HT1080 (cell line): ENCODE results near the gene SIPA1. TPM values are rescaled to one million over a fixed set of nuclear protein-coding genes. Genes with fewer than 3 reads are reported as not detected.

ENCODE experiments used
- DNase-seq: peaks from one replicate; pipeline ENCODE4 v3.0.0-alpha.2; 2015; ENCODE audit warnings: low read depth
- polyA plus RNA-seq, 2 experiments: library from polyadenylated mRNA; depleted of rRNA; stranded (reverse); fragments of >200 nt; gene quantifications; 2 replicates each; pipeline ENCODE4 v1.2.3, GENCODE V29; 2015
- total RNA-seq: library from RNA; depleted of rRNA; stranded (reverse); fragments of >200 nt; shearing (Covaris generic); gene quantifications from 2 replicates; pipeline ENCODE4 v1.2.3, GENCODE V29; 2014; rRNA removed

The SIPA1 gene, protein sequence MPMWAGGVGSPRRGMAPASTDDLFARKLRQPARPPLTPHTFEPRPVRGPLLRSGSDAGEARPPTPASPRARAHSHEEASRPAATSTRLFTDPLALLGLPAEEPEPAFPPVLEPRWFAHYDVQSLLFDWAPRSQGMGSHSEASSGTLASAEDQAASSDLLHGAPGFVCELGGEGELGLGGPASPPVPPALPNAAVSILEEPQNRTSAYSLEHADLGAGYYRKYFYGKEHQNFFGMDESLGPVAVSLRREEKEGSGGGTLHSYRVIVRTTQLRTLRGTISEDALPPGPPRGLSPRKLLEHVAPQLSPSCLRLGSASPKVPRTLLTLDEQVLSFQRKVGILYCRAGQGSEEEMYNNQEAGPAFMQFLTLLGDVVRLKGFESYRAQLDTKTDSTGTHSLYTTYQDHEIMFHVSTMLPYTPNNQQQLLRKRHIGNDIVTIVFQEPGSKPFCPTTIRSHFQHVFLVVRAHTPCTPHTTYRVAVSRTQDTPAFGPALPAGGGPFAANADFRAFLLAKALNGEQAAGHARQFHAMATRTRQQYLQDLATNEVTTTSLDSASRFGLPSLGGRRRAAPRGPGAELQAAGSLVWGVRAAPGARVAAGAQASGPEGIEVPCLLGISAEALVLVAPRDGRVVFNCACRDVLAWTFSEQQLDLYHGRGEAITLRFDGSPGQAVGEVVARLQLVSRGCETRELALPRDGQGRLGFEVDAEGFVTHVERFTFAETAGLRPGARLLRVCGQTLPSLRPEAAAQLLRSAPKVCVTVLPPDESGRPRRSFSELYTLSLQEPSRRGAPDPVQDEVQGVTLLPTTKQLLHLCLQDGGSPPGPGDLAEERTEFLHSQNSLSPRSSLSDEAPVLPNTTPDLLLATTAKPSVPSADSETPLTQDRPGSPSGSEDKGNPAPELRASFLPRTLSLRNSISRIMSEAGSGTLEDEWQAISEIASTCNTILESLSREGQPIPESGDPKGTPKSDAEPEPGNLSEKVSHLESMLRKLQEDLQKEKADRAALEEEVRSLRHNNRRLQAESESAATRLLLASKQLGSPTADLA
- 19.2 and 21.7 TPM in 2 replicates for total RNA-seq
- polyA plus RNA-seq (2015; cell fraction: cytosol; rRNA removed) = 17.3 and 17.4 TPM in 2 replicates
- 26.0 and 29.1 TPM in 2 replicates for polyA plus RNA-seq (2015; cell fraction: nucleus; rRNA removed)

DNA sequence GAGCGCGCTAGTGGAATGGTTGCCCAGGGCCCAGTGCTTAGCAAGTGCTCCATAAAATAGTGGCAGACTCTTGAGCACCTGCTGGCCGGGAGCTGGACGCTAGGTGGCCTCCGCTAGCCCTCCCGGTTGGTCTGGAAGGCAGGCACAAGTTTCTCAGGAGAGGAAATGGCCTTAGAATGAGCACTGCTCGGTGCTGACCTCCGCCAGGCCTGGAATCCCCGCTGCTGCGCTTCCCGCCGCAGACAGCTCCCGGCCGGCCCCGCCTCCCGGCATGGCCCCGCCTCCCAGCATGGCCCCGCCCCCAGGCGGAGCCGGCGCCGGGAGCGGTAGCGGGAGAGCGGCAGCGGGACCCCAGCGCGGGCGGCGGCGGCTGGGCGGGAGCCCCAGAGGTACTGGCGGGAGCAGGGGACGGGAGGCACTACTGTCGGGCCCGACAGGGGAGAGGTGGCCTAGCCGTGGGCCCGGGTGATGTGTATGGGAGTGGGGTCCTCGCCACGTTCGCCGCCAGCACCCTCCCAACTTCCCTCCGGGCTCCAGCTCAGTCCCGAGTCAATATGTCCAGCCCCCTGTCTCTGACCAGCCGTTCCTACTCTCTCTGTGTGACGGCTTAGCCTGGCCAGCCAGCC, at the start of gene SIPA1:
SIPA1 (plus strand) TSS at position 308 of the 626 bp plus-strand sequence. CDS start 2,821 bp downstream, outside the sequence.
- DNase-seq = peak; percentile 90

DNA sequence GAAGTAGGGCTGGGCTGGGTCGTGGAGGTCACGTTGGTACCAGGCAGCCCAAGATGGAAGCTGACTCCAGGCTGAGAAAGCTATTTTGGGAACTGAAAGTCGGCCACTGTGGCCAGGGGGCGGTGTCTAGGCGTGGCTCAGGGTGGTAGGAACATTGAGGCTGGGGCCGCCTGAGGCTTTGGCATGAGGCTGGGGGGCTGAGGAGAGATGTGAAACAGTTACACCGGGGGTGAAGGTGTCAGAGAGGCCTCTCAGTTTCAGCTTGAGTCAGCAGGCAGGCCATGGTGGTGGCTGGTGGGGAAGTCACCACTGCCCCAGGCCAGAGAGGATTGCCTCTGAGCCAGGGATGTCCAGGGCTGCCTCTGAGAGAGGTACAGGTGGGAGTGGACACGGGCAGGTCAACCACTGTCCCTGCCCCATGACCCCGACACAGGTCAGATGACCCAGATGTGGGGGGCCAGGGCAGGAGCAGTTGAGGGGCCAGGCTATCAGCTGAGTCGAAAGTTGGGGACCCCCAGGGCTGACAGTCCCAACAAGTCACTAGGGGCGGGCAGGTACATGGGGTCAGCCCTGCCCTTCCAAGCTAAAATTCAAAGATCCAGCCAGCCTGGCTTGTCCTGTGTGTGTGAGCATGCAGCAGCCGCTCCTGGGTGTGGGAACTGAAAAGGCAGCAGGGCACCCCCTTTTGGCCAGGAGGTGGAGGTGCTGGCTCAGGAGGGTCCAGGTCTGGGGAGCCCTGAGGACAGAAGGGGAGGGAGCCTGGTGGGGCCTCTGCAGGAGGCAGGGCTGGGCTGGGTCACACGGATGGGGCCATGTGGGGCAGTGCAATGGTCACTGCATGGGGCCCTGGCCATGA, 49.5 kb upstream of the SIPA1 start:
- DNase-seq = peak; percentile 57

DNA sequence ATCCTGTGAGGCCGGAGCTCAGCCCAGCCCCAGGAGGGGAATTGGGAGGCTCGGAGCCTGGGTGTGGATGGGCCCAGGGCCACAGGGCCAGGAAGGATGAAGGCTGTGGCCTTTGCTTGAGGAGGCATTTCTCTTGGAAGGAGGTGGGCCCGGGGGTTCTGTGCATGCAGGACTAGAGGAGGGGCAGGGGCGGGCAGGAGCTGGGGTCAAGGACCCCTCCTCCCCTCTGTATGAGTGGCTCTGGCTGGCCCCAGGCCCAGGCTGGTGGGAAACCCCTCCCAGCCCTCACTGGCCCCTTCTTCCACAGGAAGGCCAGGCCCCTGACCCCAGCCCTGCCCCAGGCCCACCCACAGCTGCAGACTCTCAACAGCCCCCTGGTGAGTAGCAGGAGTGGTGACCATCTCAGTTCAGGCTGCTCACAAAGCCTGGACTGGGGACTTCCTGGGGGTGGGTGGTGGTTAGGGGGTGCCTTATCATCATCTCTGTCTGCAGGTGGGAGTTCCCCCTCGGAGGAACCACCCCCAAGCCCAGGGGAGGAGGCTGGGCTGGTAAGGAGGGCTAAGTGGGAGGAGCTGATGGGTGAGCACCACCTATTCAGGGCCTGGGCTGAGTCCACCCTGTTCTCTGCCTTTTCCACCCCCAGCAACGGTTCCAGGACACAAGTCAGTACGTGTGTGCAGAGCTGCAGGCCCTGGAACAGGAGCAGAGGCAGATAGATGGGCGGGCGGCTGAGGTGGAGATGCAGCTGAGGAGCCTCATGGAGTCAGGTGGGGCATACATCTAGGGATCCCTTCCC, 48.3 kb upstream of the SIPA1 start:
- DNase-seq = no peak

DNA sequence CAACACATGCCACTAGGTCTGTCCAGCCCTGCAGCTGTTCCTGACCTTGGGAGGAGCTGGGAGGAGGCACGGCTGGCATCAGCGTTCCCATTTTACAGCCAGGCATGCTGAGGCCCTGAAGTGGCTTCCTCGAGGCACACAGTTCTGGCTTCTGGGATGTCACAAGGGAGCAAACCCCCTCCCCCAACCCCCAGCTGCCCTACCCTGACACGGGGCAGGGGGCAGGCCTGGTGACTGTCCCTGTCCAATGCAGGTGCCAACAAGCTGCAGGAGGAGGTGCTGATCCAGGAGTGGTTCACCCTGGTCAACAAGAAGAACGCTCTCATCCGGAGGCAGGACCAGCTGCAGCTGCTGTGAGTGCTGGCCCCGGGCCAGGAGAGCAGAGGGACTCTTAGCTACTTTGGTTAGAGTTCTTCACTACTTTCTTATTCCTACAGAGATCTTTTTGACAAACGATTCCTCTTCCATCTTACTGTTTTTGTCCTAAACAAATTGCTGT, 47.6 kb upstream of the SIPA1 start:
- DNase-seq = no peak

DNA sequence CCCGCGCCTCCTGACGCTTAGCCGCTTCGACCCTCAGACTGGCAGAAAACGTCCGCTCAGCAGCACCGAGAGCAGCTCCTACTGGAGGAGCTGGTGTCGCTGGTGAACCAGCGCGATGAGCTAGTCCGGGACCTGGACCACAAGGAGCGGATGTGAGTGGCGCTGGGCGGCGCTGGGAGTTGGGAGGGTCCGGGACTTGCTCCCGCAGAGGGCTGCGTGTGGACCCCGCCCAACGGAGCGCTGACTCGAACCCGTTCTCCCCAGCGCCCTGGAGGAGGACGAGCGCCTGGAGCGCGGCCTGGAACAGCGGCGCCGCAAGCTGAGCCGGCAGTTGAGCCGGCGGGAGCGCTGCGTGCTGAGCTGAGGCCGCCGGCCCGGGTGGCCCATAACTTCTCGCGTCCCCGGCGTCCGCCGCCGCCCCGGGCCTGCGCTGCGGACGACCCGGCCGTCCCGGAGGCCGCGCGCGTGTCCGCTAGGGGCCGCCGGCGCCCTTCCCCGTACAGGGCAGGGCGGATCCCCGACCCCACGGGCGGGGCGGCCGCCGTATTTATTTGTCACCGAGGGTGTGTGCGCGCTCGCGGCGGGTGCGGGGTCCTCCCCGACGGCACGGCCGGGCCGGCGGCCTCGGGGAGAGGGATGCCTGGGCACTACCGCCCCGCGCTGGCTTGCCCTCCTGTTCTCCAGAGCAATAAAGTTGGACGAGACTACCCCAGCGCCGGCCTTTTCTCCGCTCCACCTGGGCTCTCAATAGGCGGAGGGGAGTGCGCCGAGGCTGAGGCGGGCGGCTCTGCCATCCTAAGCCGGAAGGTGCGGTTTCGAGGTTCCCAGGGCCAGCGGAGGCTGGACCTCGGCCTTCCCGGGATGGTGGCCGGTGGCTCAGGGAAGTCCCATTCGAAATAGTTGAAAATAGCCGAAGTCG, 45.7 kb upstream of the SIPA1 start:
- no peak for DNase-seq

DNA sequence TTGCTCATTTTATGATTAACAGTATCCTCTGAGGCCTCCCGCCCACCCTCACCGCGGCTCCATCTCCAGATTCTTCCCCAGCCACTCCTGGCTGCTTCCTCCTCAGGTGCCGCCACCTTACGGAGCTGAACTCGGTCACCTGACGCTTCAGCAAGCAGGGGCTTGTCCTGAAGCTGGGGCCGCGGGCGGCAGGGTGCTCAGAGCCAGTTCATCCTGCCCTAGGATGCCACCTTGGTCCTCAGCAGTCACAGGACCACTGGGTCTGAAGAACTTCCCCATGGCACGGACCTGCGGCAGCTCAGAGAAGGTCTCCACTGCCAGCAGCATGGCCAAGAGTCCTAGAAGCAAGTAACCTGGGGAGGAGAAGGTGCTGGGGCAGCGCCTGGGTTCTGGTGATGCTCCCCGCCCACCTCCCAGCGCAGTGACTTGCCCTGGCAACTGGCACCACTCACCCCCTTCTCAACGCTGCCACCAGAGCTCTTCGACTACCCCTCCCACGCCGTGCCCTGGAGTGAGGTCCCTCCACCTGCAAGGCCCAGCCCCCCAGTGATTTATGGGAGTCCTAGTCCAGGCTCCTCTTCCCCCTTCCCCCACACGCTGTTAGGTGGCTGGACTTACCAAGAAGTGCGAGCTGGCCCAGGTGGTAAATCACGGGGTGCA, 44.9 kb upstream of the SIPA1 start:
- DNase-seq = no peak

DNA sequence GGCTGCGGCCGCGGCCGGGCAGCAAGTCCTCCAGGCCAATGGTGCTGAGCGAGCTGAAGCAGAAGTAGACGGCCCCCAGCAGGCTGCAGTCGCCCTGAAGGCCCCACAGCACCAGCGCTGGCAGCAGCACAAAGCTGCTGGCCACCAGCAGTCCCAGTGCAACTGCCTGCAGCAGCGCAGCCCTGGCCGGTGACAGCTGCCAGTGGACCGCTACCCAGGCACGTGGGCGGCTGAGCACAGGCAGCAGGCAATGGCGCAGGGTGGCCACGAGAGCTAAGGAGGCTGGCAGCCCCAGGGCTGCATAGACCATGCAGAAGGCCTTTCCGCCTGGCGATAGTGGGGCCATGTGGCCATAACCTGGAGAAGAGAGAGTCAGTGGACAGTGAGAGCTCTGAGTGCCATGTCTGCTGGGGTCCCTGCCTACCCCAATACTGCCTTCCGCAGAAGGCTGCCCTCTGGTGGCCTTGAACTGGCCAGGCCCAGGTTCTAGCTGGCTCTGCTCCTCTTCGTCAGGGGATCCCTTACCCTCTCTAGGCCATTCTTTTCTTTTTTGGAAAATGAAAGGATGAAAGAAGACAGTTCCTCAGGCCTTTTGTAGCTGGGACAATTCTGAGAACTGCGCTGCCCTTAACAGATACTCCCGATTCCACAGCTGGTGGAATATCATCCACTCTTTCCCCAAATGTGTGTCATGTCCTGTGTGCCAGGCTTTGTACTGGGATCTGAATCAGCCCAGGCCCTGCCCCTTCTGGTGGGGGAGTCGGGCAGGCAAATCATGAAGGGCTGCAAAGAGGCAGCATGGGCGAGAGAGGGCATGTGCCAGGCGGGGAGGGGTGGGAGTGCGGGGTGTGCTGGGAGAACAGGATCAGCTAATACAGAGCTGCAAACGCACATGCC, 44.1 kb upstream of the SIPA1 start:
- no peak for DNase-seq

DNA sequence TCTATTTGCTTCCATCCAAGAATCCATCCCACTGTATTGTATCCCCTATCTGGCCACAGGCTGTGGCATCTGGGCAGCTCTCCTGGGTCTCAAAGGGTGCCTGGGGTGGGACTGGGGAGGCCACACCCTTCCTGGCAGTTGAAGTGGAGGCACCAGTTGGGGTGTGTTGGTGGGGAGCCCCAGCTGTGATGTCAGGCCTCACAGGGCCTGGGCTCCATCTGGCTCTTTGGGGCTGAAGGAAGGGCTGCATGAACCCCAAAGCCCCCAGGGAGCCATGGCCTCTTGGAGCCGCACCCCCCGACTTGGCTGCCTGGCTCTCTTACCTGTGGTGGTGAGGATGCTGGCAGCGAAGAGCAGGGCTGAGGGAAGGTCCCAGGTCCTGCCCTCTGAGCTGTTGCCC, 42.8 kb upstream of the SIPA1 start:
- DNase-seq = no peak

DNA sequence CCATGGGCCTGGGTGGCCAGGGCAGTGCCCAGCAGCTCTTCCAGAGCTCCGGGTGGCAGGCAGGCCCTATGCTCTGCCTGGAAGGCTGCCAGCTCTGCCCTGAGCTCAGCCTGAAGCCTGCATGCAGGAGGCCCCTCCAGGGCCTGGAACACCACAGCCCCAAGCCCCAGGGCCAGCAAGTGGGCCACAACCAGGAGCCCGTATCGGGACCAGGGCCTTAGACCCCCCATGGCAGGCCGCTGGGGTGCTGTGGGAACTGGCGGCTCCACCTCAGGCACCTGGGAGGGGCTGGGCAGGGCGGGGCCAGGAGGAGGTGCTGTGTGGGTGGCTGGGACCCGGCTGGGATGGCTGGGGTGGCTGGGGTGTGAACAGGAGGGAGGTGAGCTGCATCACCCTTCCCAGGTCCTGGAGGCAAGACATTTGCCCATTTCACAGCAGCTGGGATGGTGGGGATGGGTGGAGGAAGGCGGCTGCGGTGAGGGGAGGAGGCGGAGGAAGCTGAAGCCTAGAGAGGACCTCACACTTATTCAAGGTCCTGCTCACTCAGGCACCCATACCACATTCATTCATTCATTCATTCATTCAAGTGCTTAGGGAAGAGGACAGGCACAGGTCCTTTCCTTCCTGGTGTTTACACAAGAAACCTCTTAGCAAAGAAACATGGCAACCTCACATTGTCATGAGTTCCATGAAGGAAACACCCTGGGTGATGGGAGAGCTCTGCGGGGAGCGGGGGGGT, 42.2 kb upstream of the SIPA1 start, which contains the start of gene KCNK7:
KCNK7 (minus strand) TSS at position 258 of the 739 bp plus-strand sequence; CDS start at position 230, 28 bp downstream.
- DNase-seq = no peak

DNA sequence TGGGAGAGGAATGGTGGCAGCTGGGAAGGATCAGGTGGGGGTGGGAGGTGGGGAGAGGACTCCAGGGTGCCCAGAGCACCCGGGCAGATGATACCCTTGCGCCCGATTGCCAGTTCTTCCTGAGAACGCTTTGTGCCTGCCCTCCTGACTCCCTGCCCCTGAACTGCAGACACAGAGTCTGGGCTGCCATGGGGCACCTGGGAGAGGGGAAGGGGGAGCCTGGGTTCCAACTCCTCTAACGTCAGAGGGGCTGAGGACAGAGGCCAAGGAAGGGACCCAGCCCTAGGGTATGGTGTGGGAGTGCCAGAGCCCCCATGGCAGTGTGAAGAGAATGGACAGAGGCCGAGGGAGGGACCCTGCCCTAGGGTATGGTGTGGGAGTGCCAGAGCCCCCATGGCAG, 41.4 kb upstream of the SIPA1 start:
- DNase-seq = no peak

DNA sequence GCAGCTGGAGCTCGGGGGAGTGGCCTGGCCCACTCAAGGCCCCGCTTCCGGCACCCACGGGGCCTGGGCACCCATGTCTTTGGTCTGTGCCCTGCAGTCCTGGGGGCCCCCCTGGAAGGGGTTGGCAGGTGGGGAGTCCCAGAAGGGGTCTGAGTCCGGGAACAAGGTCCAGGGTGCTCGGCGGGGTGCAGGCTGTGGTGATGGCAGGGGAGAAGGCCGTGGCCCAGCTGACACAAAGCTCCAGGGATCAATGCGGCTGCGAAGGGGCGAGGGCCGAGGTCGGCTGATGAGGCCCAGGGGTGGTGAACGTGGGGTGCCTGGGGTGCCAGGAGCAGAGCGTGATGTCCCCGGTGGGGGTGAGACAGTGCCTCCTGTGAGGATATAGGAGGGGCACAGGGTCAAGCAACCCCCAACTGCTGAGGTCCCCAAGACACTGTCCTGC, 39.6 kb upstream of the SIPA1 start:
- no peak for DNase-seq

DNA sequence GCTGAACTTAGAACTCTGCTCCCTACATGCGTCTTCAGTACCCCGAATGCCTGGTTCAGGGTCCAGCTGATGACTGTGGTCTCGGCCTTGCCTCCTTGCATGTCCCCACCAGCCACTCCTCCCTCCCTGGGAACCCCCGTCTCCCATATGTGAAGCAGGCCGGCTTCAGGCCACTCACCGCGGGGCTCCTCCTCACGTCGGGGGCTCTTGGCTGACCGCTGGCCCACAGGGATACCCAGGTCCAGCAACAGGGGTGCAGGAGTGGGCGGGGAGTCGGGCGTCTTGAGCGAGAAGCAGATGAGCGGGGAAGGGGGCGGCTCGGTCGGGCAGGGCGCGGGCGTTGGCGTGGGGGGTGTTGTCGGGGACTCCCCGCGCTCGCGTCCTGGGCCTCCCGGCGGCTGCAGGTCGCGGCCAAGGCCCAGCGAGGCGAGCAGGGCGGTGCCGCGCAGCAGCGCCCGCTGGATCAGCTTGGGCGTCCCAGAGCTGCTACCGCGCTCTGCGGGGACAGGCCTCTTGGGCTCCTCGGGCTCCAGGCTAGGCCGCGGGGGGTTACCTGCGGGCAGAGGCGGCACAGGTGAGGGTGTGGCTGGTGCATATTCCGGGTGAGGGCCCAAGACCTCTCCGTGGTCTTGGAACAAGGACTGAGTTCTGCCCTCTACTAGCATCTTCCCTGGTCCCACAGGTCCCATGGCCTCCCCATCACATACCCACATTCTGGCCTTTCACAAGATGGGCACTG, 38.5 kb upstream of the SIPA1 start:
- DNase-seq = no peak

DNA sequence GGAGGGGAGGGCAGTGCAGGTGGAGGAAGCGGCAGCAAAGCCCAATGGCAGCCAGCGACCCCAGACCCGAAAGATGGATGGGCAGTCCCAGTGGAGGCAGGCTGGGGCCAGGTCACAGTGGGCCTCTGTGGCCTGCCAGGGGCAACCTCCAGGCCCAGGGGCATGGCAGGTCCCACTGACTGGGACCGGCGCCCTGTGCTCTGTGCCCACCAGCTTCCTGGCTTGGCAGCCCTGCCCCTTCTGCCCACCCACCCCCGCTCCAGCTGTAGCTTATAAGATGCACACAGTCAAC, 38.0 kb upstream of the SIPA1 start:
- DNase-seq = no peak

DNA sequence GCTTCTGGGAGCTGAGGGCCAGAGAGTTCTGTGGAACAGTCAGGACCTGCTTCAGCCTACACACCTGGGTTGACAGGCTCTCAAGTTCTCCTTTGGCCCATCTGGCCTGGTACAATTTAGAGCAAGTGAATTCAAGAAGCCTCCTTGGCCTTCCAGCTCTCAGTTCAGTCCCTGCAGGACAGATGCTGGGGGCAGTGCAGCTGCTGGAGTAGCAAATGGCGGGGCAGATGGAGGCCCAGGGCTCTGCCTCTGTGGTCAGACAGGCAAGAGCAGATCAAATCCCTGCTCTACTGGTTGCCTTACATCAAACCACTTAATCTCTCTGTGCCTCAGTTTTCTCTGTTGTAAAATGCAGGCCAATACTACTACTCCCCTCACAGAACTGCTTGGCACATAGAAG, 33.6 kb upstream of the SIPA1 start:
- DNase-seq = no peak
